ENCODE data around the gene NUF2.

The NUF2 gene

DNA sequence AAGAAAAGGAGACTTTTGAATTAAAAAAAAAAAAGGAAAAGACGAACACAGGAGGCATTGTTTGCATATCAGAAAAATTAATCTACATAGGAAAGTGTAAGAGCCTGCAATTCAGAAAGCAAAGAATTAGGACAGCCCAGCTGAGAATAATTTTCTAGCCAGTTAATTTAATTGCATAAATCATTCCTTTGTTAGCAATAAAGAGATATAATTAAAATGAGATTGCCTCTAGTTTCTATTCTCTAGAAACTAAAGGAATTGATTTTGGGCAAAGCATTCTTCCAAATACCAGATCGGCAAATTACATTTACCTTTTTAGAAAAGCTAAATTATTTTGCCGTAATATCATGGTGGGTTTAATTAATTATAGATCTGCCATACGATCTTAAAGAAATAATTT is 46.0 kb downstream of the NUF2 start:
- Histone ChIP-seq H3K27me3 (ENCODE audit: control insufficient read depth, insufficient read depth, low read length) (no peaks in the 10 kb centered on the region), H3K36me3 (ENCODE audit: control insufficient read depth, insufficient read depth, low read length) (no peaks in the 10 kb centered on the region), H3K9me3 (ENCODE audit: control insufficient read depth, insufficient read depth, low read length) (no peaks in the 10 kb centered on the region), H3K4me1 (ENCODE audit: control insufficient read depth, insufficient read depth, low read length) (no peaks in the 10 kb centered on the region), H3K27ac (ENCODE audit: low read length) (no peak overlapping the region), H3K4me3 (ENCODE audit: low read length) (no peak overlapping the region)
- DNase-seq (ENCODE audit: low read depth, low spot score) = no peak
- no CpG with 5 or more reads among the region's 4 CpGs for WGBS (ENCODE audit: insufficient coverage, insufficient read length)

DNA sequence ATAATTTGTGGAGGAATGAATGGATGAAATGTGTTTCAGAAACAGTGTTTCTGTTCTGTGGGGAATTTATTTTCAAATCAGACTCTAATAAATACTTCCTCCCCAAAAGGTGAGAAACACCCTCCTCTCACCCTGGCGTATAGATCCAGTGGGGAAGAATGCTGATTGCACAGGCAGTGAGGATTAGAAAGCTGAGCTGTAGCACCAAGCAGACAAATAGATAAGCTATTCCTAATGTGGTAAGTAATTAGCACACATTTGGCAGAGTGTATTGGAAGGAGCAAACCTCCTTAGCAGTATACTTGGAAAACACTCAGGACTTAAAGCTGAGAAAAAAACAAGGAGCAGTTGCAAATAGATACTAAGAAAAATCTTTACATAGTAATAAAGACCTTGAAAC is 50.8 kb downstream of the NUF2 start:
- H3K36me3 ChIP-seq (ENCODE audit: control insufficient read depth, insufficient read depth, low read length) = no peaks in the 10 kb centered on the region
- no peak overlapping the region for H3K27ac ChIP-seq (ENCODE audit: low read length)
- no CpG with 5 or more reads among the region's 1 CpG for whole genome bisulfite sequencing (ENCODE audit: insufficient coverage, insufficient read length)
- DNase-seq (ENCODE audit: low read depth, low spot score) = no peak
- H3K9me3 ChIP-seq (ENCODE audit: control insufficient read depth, insufficient read depth, low read length) = no peaks in the 10 kb centered on the region
- H3K27me3 ChIP-seq (ENCODE audit: control insufficient read depth, insufficient read depth, low read length) = no peaks in the 10 kb centered on the region
- H3K4me1 ChIP-seq (ENCODE audit: control insufficient read depth, insufficient read depth, low read length) = no peaks in the 10 kb centered on the region
- no peak overlapping the region for H3K4me3 ChIP-seq (ENCODE audit: low read length)

DNA sequence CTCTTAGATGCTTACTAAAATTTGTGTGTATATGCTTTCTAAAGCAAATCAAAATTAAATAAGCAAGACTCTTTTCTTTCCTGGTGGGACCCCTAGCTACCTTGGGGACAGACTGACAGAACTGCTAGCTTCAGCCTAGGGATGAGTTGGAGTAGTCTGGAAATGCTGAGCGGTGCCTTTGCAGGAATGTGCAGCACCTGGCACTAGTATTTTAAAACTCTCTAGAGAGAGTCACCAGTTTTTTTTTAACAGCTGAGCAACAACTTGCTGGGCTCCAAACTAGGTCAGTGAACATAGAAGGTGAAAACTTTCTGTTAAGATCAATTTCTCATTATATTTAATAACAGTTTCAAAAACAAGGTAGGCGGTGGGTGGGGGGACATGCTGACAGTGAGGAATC is 56.8 kb downstream of the NUF2 start:
- no peaks in the 10 kb centered on the region for H3K9me3 ChIP-seq (ENCODE audit: control insufficient read depth, insufficient read depth, low read length)
- no peak overlapping the region for H3K4me3 ChIP-seq (ENCODE audit: low read length)
- no peak overlapping the region for H3K27ac ChIP-seq (ENCODE audit: low read length)
- WGBS (ENCODE audit: insufficient coverage, insufficient read length) = no CpG with 5 or more reads among the region's 2 CpGs
- no peak for DNase-seq (ENCODE audit: low read depth, low spot score)
- H3K27me3 ChIP-seq (ENCODE audit: control insufficient read depth, insufficient read depth, low read length) = no peaks in the 10 kb centered on the region
- H3K36me3 ChIP-seq (ENCODE audit: control insufficient read depth, insufficient read depth, low read length) = no peaks in the 10 kb centered on the region
- no peaks in the 10 kb centered on the region for H3K4me1 ChIP-seq (ENCODE audit: control insufficient read depth, insufficient read depth, low read length)

DNA sequence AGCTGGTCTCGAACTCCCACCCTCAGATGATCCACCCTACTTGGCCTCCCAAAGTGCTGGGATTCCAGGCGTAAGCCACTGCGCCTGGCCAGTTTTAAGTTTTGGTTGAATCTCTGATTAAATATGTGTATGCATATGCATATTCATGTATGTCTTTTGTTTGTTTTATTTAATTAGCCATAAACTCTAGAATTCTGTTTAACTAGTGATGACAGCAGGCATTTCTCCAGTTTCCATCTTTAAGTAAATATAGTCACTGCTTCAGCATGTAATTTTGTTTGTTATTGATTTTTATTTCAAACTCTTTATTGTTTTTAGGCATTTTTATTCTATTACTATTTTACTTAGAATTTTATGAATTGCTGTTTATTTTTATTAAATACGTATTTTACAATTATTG is 58.0 kb downstream of the NUF2 start:
- Histone ChIP-seq H3K4me1 (ENCODE audit: control insufficient read depth, insufficient read depth, low read length) (no peaks in the 10 kb centered on the region), H3K27ac (ENCODE audit: low read length) (no peak overlapping the region), H3K4me3 (ENCODE audit: low read length) (no peak overlapping the region), H3K36me3 (ENCODE audit: control insufficient read depth, insufficient read depth, low read length) (no peaks in the 10 kb centered on the region), H3K27me3 (ENCODE audit: control insufficient read depth, insufficient read depth, low read length) (no peaks in the 10 kb centered on the region), H3K9me3 (ENCODE audit: control insufficient read depth, insufficient read depth, low read length) (no peaks in the 10 kb centered on the region)
- no CpG with 5 or more reads among the region's 4 CpGs for WGBS (ENCODE audit: insufficient coverage, insufficient read length)
- no peak for DNase-seq (ENCODE audit: low read depth, low spot score)

- no peaks in the 10 kb centered on the region for H3K4me1 ChIP-seq (ENCODE audit: control insufficient read depth, insufficient read depth, low read length)
- H3K27me3 ChIP-seq (ENCODE audit: control insufficient read depth, insufficient read depth, low read length) = no peaks in the 10 kb centered on the region
- H3K27ac ChIP-seq (ENCODE audit: low read length) = no peak overlapping the region
- no peaks in the 10 kb centered on the region for H3K36me3 ChIP-seq (ENCODE audit: control insufficient read depth, insufficient read depth, low read length)
- DNase-seq (ENCODE audit: low read depth, low spot score) = no peak
- H3K4me3 ChIP-seq (ENCODE audit: low read length) = no peak overlapping the region
- no CpG with 5 or more reads among the region's 2 CpGs for WGBS (ENCODE audit: insufficient coverage, insufficient read length)
- no peaks in the 10 kb centered on the region for H3K9me3 ChIP-seq (ENCODE audit: control insufficient read depth, insufficient read depth, low read length)
These were observed 59.9 kb downstream of the NUF2 start for GRCh38 chr1:163381487-163382184.

DNA sequence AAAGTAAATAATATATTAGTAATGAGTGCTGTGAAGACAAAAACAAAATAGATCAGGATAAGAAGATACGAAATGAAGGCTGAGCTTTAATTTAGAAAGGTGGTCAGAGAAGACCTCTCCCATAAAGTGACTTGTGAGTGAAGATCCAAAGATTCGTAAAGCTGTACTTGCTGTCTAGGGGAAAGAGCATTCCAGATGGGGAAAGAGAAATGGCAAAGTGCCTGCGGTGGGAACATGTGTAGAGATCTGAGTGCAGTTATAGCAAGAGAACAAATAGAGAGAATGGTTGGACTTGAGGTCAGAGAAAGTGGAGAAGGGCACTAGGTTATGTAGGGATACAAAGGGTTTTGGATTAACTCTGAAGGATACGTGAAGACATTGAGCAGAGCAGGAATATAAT is 60.6 kb downstream of the NUF2 start:
- H3K9me3 ChIP-seq (ENCODE audit: control insufficient read depth, insufficient read depth, low read length) = no peaks in the 10 kb centered on the region
- no peaks in the 10 kb centered on the region for H3K4me1 ChIP-seq (ENCODE audit: control insufficient read depth, insufficient read depth, low read length)
- H3K27me3 ChIP-seq (ENCODE audit: control insufficient read depth, insufficient read depth, low read length) = no peaks in the 10 kb centered on the region
- no peaks in the 10 kb centered on the region for H3K36me3 ChIP-seq (ENCODE audit: control insufficient read depth, insufficient read depth, low read length)
- no peak for DNase-seq (ENCODE audit: low read depth, low spot score)
- H3K27ac ChIP-seq (ENCODE audit: low read length) = no peak overlapping the region
- WGBS (ENCODE audit: insufficient coverage, insufficient read length) = no CpG with 5 or more reads among the region's 4 CpGs
- H3K4me3 ChIP-seq (ENCODE audit: low read length) = no peak overlapping the region

GRCh38 chr1:163387146-163387545 is 65.4 kb downstream of the NUF2 start:
- no peaks in the 10 kb centered on the region for H3K27me3 ChIP-seq (ENCODE audit: control insufficient read depth, insufficient read depth, low read length)
- H3K4me1 ChIP-seq (ENCODE audit: control insufficient read depth, insufficient read depth, low read length) = no peaks in the 10 kb centered on the region
- DNase-seq (ENCODE audit: low read depth, low spot score) = no peak
- H3K27ac ChIP-seq (ENCODE audit: low read length) = no peak overlapping the region
- H3K4me3 ChIP-seq (ENCODE audit: low read length) = no peak overlapping the region
- H3K36me3 ChIP-seq (ENCODE audit: control insufficient read depth, insufficient read depth, low read length) = no peaks in the 10 kb centered on the region
- H3K9me3 ChIP-seq (ENCODE audit: control insufficient read depth, insufficient read depth, low read length) = no peaks in the 10 kb centered on the region

GRCh38 chr1:163388970-163389369 is 67.2 kb downstream of the NUF2 start:
- Histone ChIP-seq H3K27ac (ENCODE audit: low read length) (no peak overlapping the region), H3K9me3 (ENCODE audit: control insufficient read depth, insufficient read depth, low read length) (no peaks in the 10 kb centered on the region), H3K27me3 (ENCODE audit: control insufficient read depth, insufficient read depth, low read length) (no peaks in the 10 kb centered on the region), H3K4me1 (ENCODE audit: control insufficient read depth, insufficient read depth, low read length) (no peaks in the 10 kb centered on the region), H3K4me3 (ENCODE audit: low read length) (no peak overlapping the region), H3K36me3 (ENCODE audit: control insufficient read depth, insufficient read depth, low read length) (no peaks in the 10 kb centered on the region)
- no peak for DNase-seq (ENCODE audit: low read depth, low spot score)
- no CpG with 5 or more reads among the region's 4 CpGs for WGBS (ENCODE audit: insufficient coverage, insufficient read length)

- Histone ChIP-seq H3K27ac (ENCODE audit: low read length) (no peak overlapping the region), H3K4me1 (ENCODE audit: control insufficient read depth, insufficient read depth, low read length) (no peaks in the 10 kb centered on the region; the same call in 1 of the 2 replicates), H3K36me3 (ENCODE audit: control insufficient read depth, insufficient read depth, low read length) (no peaks in the 10 kb centered on the region), H3K9me3 (ENCODE audit: control insufficient read depth, insufficient read depth, low read length) (no peaks in the 10 kb centered on the region), H3K27me3 (ENCODE audit: control insufficient read depth, insufficient read depth, low read length) (no peaks in the 10 kb centered on the region), H3K4me3 (ENCODE audit: low read length) (no peak overlapping the region)
- no peak for DNase-seq (ENCODE audit: low read depth, low spot score)
These were observed 74.0 kb downstream of the NUF2 start for GRCh38 chr1:163395790-163396189.

DNA sequence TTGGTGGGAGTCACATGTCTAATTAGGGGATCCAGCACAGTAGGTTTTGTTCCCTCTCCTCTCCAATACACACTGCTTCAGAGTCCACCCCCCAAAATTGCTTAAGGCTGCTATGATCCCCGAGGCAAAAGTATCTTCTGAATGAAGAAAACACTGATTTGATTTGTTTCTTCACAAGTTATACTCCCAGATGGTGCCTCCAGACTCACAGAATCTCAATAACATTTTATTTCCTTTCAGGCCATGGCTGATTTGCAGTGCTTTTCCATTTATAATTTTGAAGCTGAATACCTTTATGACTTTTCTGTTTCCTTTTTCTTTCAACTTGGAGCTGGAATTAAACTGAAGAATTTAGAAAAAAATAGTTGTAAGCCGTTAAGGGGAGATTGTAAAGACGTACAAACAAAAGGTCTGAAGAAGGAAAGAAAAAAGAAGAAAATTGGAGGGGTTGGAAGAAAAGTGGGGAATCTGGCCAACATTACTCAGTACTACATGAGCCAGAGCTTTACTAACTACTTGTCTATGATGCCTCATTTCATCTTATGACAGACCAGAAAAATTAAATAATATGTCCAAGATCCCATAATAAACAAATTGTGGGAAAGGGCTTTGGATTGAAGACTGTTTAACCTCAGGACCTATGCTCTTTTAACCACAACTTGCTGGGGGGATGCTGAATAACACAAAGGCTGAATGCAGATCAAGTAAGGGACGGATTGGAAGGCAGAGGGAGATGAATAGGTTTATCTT is 75.9 kb downstream of the NUF2 start:
- Histone ChIP-seq H3K9me3 (ENCODE audit: control insufficient read depth, insufficient read depth, low read length) (no peaks in the 10 kb centered on the region), H3K27ac (ENCODE audit: low read length) (no peak overlapping the region), H3K4me1 (ENCODE audit: control insufficient read depth, insufficient read depth, low read length) (no peaks in the 10 kb centered on the region; the same call in 1 of the 2 replicates), H3K36me3 (ENCODE audit: control insufficient read depth, insufficient read depth, low read length) (no peaks in the 10 kb centered on the region), H3K4me3 (ENCODE audit: low read length) (no peak overlapping the region), H3K27me3 (ENCODE audit: control insufficient read depth, insufficient read depth, low read length) (no peaks in the 10 kb centered on the region)
- 100% methylated on average over 2 of the region's 4 CpGs for WGBS (ENCODE audit: insufficient coverage, insufficient read length)
- no peak for DNase-seq (ENCODE audit: low read depth, low spot score)

- H3K4me1 ChIP-seq (ENCODE audit: control insufficient read depth, insufficient read depth, low read length) = no peaks in the 10 kb centered on the region; the same call in 1 of the 2 replicates
- no peak overlapping the region for H3K4me3 ChIP-seq (ENCODE audit: low read length)
- no peaks in the 10 kb centered on the region for H3K36me3 ChIP-seq (ENCODE audit: control insufficient read depth, insufficient read depth, low read length)
- DNase-seq (ENCODE audit: low read depth, low spot score) = no peak
- WGBS (ENCODE audit: insufficient coverage, insufficient read length) = no CpG with 5 or more reads among the region's 5 CpGs
- no peaks in the 10 kb centered on the region for H3K27me3 ChIP-seq (ENCODE audit: control insufficient read depth, insufficient read depth, low read length)
- H3K9me3 ChIP-seq (ENCODE audit: control insufficient read depth, insufficient read depth, low read length) = no peaks in the 10 kb centered on the region
- no peak overlapping the region for H3K27ac ChIP-seq (ENCODE audit: low read length)
These were observed 77.2 kb downstream of the NUF2 start for GRCh38 chr1:163399001-163399400.

Measured in iPS DF 6.9 (cell line).